OCI-LY7 (cell line): ENCODE results near the gene IFI30. TPM values are rescaled to one million over a fixed set of nuclear protein-coding genes. Genes with fewer than 3 reads are reported as not detected.

Experiments
- BruUV-seq: library from RNA; stranded (reverse); fragments of 400-500 nt; replicated peaks from 2 replicates; lab custom pipeline; 2021; lab: Mats Ljungman, UMichigan
- CTCF ChIA-PET: fragments of 300-600 bp; sonication (Branson Sonifier 250); formaldehyde crosslinking; loops from one replicate; lab custom pipeline; 2022; ENCODE audit warnings: antibody characterized with exemption; ENCODE audit not compliant: unreplicated experiment; lab: Charles Lee
- POLR2A ChIA-PET: fragments of 300-600 bp; sonication (Branson Sonifier 250); formaldehyde crosslinking; loops from one replicate; lab custom pipeline; 2022; ENCODE audit warnings: antibody characterized with exemption; lab: Charles Lee
- DNase-seq: peaks from one replicate; pipeline ENCODE4 v3.0.0-alpha.2; 2015; ENCODE audit warnings: low spot score
- H2AFZ ChIP-seq: fragments of 200-600 bp; sonication (generic), shearing (Covaris generic); 2 replicates; pipeline ENCODE4 v1.6.1; 2014; ENCODE audit warnings: mild to moderate bottlenecking, antibody characterized with exemption, low read length, moderate library complexity
- H3K27ac ChIP-seq: fragments of 200-600 bp; sonication (generic); 2 replicates; pipeline ENCODE4 v1.5.1; 2014; ENCODE audit warnings: mixed run types, low read depth, mild to moderate bottlenecking, moderate library complexity, low read length, inconsistent platforms; ENCODE audit not compliant: poor library complexity, severe bottlenecking
- H3K36me3 ChIP-seq: fragments of 200-600 bp; sonication (generic); 2 replicates; pipeline ENCODE4 v1.6.1; 2014; ENCODE audit warnings: mild to moderate bottlenecking, antibody characterized with exemption, low read length, moderate library complexity, mixed read lengths; ENCODE audit not compliant: insufficient read depth
- H3K4me1 ChIP-seq: fragments of 200-600 bp; sonication (generic); 2 replicates; pipeline ENCODE4 v1.5.1; 2014; ENCODE audit warnings: mild to moderate bottlenecking, low read length; ENCODE audit not compliant: insufficient read depth, poor library complexity, severe bottlenecking
- H3K4me2 ChIP-seq: fragments of 200-600 bp; sonication (generic); 2 replicates; pipeline ENCODE4 v1.6.1; 2014; ENCODE audit warnings: mild to moderate bottlenecking, low read length
- H3K4me3 ChIP-seq: fragments of 200-600 bp; sonication (generic); 2 replicates; pipeline ENCODE4 v1.5.1; 2014; ENCODE audit warnings: mild to moderate bottlenecking, low read depth, low read length; ENCODE audit not compliant: poor library complexity, severe bottlenecking
- H3K79me2 ChIP-seq: fragments of 200-600 bp; sonication (generic); 2 replicates; pipeline ENCODE4 v1.6.1; 2016; ENCODE audit warnings: low read depth, mild to moderate bottlenecking, low read length, moderate library complexity, mixed read lengths; ENCODE audit not compliant: insufficient read depth
- H3K9me2 ChIP-seq: fragments of 200-600 bp; sonication (generic); 2 replicates; pipeline ENCODE4 v1.6.1; 2016; ENCODE audit warnings: mild to moderate bottlenecking, low read length, mixed read lengths; ENCODE audit not compliant: insufficient read depth
- H3K9me3 ChIP-seq: fragments of 200-600 bp; sonication (generic); 2 replicates; pipeline ENCODE4 v1.6.1; 2014; ENCODE audit warnings: mild to moderate bottlenecking, mixed run types, low read length, mixed read lengths
- H4K20me1 ChIP-seq: fragments of 200-600 bp; sonication (generic); 2 replicates; pipeline ENCODE4 v1.6.1; 2014; ENCODE audit warnings: mild to moderate bottlenecking, antibody characterized with exemption, low read length, moderate library complexity, mixed read lengths; ENCODE audit not compliant: insufficient read depth
- EZH2phosphoT487 ChIP-seq: fragments of 200-600 bp; sonication (generic); IDR thresholded peaks from 2 replicates; pipeline ENCODE4 v1.6.1; 2018; ENCODE audit warnings: low read depth, borderline replicate concordance, mild to moderate bottlenecking, mixed run types, antibody characterized with exemption, low read length, moderate library complexity, mixed read lengths
- intact Hi-C: fragments of 100-400 bp; cut with micrococcal nuclease; formaldehyde crosslinking; loops from one replicate; pipeline ENCODE4 v1.10.0; 2022; ENCODE audit not compliant: unreplicated experiment
- total RNA-seq, 2 experiments: library from RNA; depleted of rRNA in 1 of 2; stranded (reverse); fragments of >200 nt in 1 of 2; shearing (Covaris generic) in 1 of 2; gene quantifications; 2 replicates each; pipeline ENCODE4 v1.2.3, GENCODE V29; 2014 to 2022
- TF ChIP-seq, protein P1 (sequence below): fragments of 200-600 bp; sonication (generic); conservative IDR thresholded peaks from 2 replicates; pipeline ENCODE4 v1.5.1; 2014; ENCODE audit warnings: mild to moderate bottlenecking, antibody characterized with exemption, low read length, moderate library complexity, mixed read lengths

The IFI30 gene
- total RNA-seq, 2 experiments from 2014 or later, result 170 to 195 TPM

DNA sequence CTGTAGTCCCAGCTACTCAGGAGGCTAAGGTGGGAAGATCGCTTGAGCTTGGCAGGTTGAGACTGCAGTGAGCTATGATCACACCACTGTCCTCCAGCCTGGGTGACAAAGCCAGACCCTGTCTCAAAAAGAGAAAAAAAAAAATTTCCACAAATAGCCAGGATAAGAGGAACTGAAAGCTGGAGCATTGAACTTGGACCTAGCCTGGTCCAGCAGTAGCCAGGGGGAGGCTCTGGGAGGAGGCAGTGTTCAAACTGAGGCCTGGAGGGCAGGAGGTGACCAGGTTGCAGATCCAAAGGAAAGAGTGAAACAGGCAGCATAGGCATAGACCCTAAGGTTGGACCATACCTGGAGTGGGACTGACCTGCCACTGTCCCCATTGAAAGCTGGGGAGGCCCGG is 47.5 kb upstream of the IFI30 start:
- ChIA-PET CTCF (interaction anchor here (0.6 kb wide), 1 partner anchor 1060 kb away, joined by 3 read pairs; no protein-coding TSS in a partner anchor), POLR2A (interaction anchor here (0.6 kb wide), 1 partner anchor 298 kb away, joined by 3 read pairs; no protein-coding TSS in a partner anchor)
- H3K4me2 ChIP-seq, result no peak overlapping the region
- intact Hi-C loops, result no loop called here
- H3K9me2 ChIP-seq, result no peaks in the 10 kb centered on the region
- H2AFZ ChIP-seq, result no peak overlapping the region
- BruUV-seq, result no TSS peak
- TF ChIP-seq, protein P1, sequence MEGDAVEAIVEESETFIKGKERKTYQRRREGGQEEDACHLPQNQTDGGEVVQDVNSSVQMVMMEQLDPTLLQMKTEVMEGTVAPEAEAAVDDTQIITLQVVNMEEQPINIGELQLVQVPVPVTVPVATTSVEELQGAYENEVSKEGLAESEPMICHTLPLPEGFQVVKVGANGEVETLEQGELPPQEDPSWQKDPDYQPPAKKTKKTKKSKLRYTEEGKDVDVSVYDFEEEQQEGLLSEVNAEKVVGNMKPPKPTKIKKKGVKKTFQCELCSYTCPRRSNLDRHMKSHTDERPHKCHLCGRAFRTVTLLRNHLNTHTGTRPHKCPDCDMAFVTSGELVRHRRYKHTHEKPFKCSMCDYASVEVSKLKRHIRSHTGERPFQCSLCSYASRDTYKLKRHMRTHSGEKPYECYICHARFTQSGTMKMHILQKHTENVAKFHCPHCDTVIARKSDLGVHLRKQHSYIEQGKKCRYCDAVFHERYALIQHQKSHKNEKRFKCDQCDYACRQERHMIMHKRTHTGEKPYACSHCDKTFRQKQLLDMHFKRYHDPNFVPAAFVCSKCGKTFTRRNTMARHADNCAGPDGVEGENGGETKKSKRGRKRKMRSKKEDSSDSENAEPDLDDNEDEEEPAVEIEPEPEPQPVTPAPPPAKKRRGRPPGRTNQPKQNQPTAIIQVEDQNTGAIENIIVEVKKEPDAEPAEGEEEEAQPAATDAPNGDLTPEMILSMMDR, result no peak
- no peak for TF ChIP-seq EZH2phosphoT487
- H3K4me3 ChIP-seq, result no peak overlapping the region
- peaks cover 90% of the 10 kb centered on the region for H3K36me3 ChIP-seq
- no peaks in the 10 kb centered on the region for H3K4me1 ChIP-seq
- no peaks in the 10 kb centered on the region for H3K79me2 ChIP-seq
- no peaks in the 10 kb centered on the region for H4K20me1 ChIP-seq
- H3K27ac ChIP-seq, result no peak overlapping the region
- H3K9me3 ChIP-seq, result no peaks in the 10 kb centered on the region
- DNase-seq, result no peak

DNA sequence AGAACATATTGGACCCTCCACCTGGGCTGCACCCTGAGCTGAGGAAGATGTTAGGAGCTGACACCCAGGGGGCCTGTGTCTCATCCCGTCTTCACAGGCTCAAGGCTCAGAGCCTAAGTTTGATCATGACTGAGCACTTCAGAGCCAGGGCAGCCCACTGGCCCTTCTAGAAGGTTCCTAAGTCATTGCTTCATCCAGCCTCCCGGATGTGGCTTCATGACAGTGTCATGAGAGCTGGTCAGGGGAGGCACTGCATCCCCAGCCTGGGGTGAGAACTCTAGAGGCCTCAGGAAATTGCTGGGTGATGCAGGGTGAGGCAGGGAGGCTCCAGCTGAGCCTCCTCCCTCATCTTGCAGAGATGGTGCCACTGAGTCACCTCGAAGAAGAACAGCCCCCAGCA is 45.6 kb upstream of the IFI30 start:
- no peaks in the 10 kb centered on the region for H3K9me2 ChIP-seq
- no peaks in the 10 kb centered on the region for H3K79me2 ChIP-seq
- no peaks in the 10 kb centered on the region for H4K20me1 ChIP-seq
- ChIA-PET POLR2A (no interaction called here), CTCF (no interaction called here)
- no peaks in the 10 kb centered on the region for H3K4me1 ChIP-seq
- no peak overlapping the region for H3K4me2 ChIP-seq
- no peak overlapping the region for H2AFZ ChIP-seq
- no TSS peak for BruUV-seq
- no peak for DNase-seq
- H3K27ac ChIP-seq, result no peak overlapping the region
- no peaks in the 10 kb centered on the region for H3K9me3 ChIP-seq
- TF ChIP-seq, protein P1, result no peak
- no peak for TF ChIP-seq EZH2phosphoT487
- intact Hi-C loops, result no loop called here
- no peak overlapping the region for H3K4me3 ChIP-seq
- H3K36me3 ChIP-seq, result peaks cover 85% of the 10 kb centered on the region

DNA sequence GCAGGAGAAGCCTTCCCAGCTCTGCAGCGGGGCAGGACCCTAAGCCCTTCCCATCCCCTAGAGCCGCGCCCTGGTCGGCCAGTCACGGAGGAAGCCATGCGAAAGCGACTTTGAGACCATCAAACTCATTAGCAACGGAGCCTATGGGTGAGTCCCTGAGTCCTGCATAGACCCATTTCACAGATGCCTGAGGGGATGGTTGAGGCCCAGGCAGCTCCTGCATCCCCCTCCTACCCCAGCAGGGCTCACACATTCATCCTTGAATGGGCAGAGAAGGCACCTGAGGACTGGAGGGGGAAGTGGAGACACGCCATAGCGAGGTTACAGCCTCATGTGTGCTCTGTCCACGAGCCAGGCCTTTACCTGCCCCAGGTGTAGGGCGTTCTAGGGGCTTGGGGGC is 44.8 kb upstream of the IFI30 start:
- Histone ChIP-seq H2AFZ (no peak overlapping the region), H3K36me3 (peaks cover 84% of the 10 kb centered on the region), H3K4me3 (no peak overlapping the region), H4K20me1 (no peaks in the 10 kb centered on the region), H3K4me2 (no peak overlapping the region), H3K9me2 (no peaks in the 10 kb centered on the region), H3K9me3 (no peaks in the 10 kb centered on the region), H3K79me2 (no peaks in the 10 kb centered on the region), H3K4me1 (no peaks in the 10 kb centered on the region), H3K27ac (no peak overlapping the region)
- no TSS peak for BruUV-seq
- TF ChIP-seq, protein P1, result no peak
- TF ChIP-seq EZH2phosphoT487, result no peak
- intact Hi-C loops, result no loop called here
- no peak for DNase-seq
- POLR2A ChIA-PET, result no interaction called here
- CTCF ChIA-PET, result no interaction called here
